Spinal cord (tissue), 10 donors: ENCODE measurements around the gene NMS. TPM values are rescaled to one million over a fixed set of nuclear protein-coding genes. Genes with fewer than 3 reads are reported as not detected.

Experiments
- DNase-seq, 6 donors: peaks; one replicate each; pipeline versions ENCODE4 v3.0.0 to v3.0.0-alpha.2; 2013 to 2015; ENCODE audit warnings: low spot score in 6 of 6, low read depth in 4 of 6
- H3K27ac ChIP-seq: one replicate; pipeline ENCODE4 v1.5.1; 2013; ENCODE audit warnings: low read depth, low read length, control low read depth
- H3K27me3 ChIP-seq: one replicate; pipeline ENCODE4 v1.6.1; 2013; ENCODE audit warnings: low read length; ENCODE audit not compliant: control insufficient read depth, insufficient read depth
- H3K36me3 ChIP-seq: one replicate; pipeline ENCODE4 v1.6.1; 2013; ENCODE audit warnings: low read length; ENCODE audit not compliant: control insufficient read depth, insufficient read depth
- H3K4me1 ChIP-seq: one replicate; pipeline ENCODE4 v1.6.1; 2013; ENCODE audit warnings: low read length; ENCODE audit not compliant: control insufficient read depth, insufficient read depth
- H3K4me3 ChIP-seq: one replicate; pipeline ENCODE4 v1.5.1; 2013; ENCODE audit warnings: low read depth, low read length, control low read depth
- H3K9me3 ChIP-seq: one replicate; pipeline ENCODE4 v1.6.1; 2013; ENCODE audit warnings: low read length; ENCODE audit not compliant: control insufficient read depth, insufficient read depth
- WGBS: methylation state at CpG from one replicate; pipeline ENCODE4 v1.1.5; 2013; ENCODE audit warnings: missing lambda C conversion rate; ENCODE audit not compliant: insufficient coverage; 5-methylcytosine and 5-hydroxymethylcytosine counted together
- polyA plus RNA-seq, 2 donors: library from polyadenylated mRNA; unstranded; fragments of 120-200 nt; gene quantifications; one replicate each; pipeline ENCODE4 v1.2.1, GENCODE V29; 2013; ENCODE audit not compliant: insufficient read length in 2 of 2
- total RNA-seq, 2 donors: library from RNA; depleted of rRNA in 1 of 2; stranded (reverse); fragments of 120-200 nt in 1 of 2; fragments of >200 nt in 1 of 2; gene quantifications; one replicate each; pipeline versions ENCODE4 v1.2.3 to v1.2.4, GENCODE V29; 2013 to 2014
- donor health status: healthy.

The NMS gene
- total and polyA plus RNA-seq, 4 donors, result 0.44 to 4.0 (median 2.1) TPM

DNA sequence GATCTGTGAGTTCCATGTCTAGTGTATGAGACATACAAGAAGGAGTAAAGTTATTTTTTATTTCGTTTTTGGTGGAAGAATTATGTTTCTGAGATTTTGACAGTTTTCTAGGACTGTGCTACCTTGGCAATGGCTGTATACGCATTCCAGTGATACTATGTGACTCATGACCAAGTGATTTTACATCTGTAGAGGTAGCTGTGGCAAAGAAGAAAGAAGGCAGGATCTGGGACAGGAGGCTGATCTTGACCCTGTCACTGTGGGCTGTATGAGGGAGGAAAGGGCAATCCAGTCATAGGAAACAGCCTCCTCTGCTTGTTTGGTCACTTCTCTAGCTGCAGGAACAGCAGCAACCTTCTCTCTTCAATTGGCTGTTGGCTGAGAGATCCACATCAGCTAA lies 48.5 kb downstream of the NMS start:
- H3K27me3 ChIP-seq, result no peaks in the 10 kb centered on the region
- no peak for DNase-seq
- H3K4me3 ChIP-seq, result no peak overlapping the region
- no peak overlapping the region for H3K27ac ChIP-seq
- no peaks in the 10 kb centered on the region for H3K4me1 ChIP-seq
- no peaks in the 10 kb centered on the region for H3K9me3 ChIP-seq
- 76% methylated on average over 2 of the region's 2 CpGs for WGBS
- H3K36me3 ChIP-seq, result no peaks in the 10 kb centered on the region

DNA sequence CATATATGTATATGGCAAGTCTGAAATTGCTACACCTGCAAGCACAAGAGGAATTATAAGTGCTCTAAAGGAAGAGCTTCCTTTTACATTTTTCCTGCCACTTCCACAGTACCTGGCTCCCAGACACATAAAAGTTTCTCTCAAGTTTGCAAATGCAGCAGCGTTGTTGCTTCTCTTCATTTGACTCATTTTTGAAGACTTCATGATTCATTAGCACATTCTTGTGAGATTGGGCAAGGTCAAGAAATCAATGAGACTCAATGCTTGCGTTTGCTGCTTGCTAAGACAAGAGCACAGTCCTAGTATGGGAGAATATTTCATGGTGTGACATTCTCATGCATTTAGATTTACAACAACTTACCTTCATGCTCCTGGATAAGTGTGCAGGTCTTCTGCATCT lies 49.9 kb downstream of the NMS start:
- Histone ChIP-seq H3K36me3 (no peaks in the 10 kb centered on the region), H3K4me3 (no peak overlapping the region), H3K4me1 (no peaks in the 10 kb centered on the region), H3K27ac (no peak overlapping the region), H3K9me3 (no peaks in the 10 kb centered on the region), H3K27me3 (no peaks in the 10 kb centered on the region)
- 100% methylated on average over 1 of the region's 2 CpGs for WGBS
- DNase-seq, result no peak

DNA sequence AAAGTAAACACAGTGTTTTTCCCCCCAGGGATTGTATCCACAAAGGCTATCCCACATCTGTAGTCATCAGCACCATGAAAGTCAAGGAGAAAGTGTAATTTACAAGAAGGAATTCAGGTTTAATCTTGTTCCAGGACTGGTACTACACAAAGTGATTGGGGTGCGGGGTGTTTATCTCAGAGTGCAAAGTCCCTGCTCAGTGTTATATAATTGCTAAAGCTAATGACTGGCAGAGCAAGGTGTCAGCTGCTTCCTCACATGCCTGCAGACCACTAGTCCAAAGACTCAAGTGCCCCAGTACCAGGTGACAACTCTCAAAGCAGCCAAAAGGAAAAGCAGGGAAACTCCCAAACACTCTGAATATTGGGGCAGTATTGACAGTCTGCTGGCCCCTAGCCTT lies 52.1 kb downstream of the NMS start:
- WGBS, result 86% methylated on average over 1 of the region's 1 CpG
- Histone ChIP-seq H3K27me3 (no peaks in the 10 kb centered on the region), H3K27ac (no peak overlapping the region), H3K4me1 (no peaks in the 10 kb centered on the region), H3K9me3 (no peaks in the 10 kb centered on the region), H3K36me3 (no peaks in the 10 kb centered on the region), H3K4me3 (no peak overlapping the region)
- no peak for DNase-seq

DNA sequence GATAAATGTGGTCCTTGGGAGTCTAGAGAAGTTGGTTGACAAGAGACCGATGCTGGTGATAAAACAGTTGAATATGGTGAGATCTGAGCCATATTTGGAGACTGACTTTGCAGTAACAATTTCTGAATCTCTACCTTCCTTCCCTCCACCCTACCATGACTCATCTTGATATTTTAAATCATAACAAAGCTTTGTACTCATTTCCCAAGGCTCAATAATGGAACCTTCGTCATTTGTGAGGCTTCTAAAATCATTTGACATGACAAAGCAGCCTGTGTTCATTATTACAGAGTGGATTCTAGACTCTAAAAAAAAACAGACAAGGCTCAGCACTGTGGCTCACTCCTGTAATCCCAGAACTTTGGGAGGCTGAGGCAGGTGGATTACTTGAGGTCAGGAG lies 54.0 kb downstream of the NMS start:
- Histone ChIP-seq H3K9me3 (no peaks in the 10 kb centered on the region), H3K4me1 (no peaks in the 10 kb centered on the region), H3K4me3 (no peak overlapping the region), H3K36me3 (no peaks in the 10 kb centered on the region), H3K27ac (no peak overlapping the region), H3K27me3 (no peaks in the 10 kb centered on the region)
- WGBS, result no CpG with 5 or more reads among the region's 2 CpGs
- no peak for DNase-seq

DNA sequence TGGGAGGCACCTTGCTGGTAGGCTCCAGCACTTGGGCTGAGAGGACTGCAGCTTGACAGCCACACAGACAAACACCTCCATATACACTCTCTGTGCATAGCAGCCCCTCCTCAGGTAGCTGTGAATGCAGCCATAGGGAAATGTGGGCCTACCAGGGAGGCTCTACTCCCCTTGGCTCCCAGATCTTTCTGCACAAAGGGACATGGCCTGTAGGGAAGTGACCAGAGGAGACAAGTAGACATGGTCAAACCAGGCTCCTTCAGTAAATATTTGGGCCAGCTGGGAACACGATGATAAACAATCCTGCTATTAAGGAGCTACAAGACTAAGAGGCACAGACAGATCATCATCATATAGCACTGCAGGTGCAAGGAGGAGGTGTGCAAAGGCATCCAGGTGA lies 56.6 kb downstream of the NMS start:
- Histone ChIP-seq H3K4me3 (no peak overlapping the region), H3K36me3 (no peaks in the 10 kb centered on the region), H3K27ac (no peak overlapping the region), H3K9me3 (no peaks in the 10 kb centered on the region), H3K27me3 (no peaks in the 10 kb centered on the region), H3K4me1 (no peaks in the 10 kb centered on the region)
- DNase-seq, result no peak
- 0% methylated on average over 1 of the region's 1 CpG for WGBS

GRCh38 chr2:100527440-100528015 lies 57.2 kb downstream of the NMS start:
- H3K27me3 ChIP-seq, result no peaks in the 10 kb centered on the region
- H3K27ac ChIP-seq, result no peak overlapping the region
- H3K4me1 ChIP-seq, result no peaks in the 10 kb centered on the region
- WGBS, result 79% methylated on average over 5 of the region's 7 CpGs
- no peak overlapping the region for H3K4me3 ChIP-seq
- no peaks in the 10 kb centered on the region for H3K36me3 ChIP-seq
- no peaks in the 10 kb centered on the region for H3K9me3 ChIP-seq
- peak in 1 of 6 donors; percentile 6 for DNase-seq

- no peak overlapping the region for H3K27ac ChIP-seq
- H3K4me1 ChIP-seq, result no peaks in the 10 kb centered on the region
- WGBS, result 96% methylated on average over 5 of the region's 8 CpGs
- H3K4me3 ChIP-seq, result no peak overlapping the region
- no peaks in the 10 kb centered on the region for H3K9me3 ChIP-seq
- no peaks in the 10 kb centered on the region for H3K27me3 ChIP-seq
- DNase-seq, result no peak
- H3K36me3 ChIP-seq, result no peaks in the 10 kb centered on the region
These were observed 58.9 kb downstream of the NMS start for GRCh38 chr2:100529176-100529575.

- Histone ChIP-seq H3K4me3 (no peak overlapping the region), H3K4me1 (no peaks in the 10 kb centered on the region), H3K9me3 (no peaks in the 10 kb centered on the region), H3K27ac (no peak overlapping the region), H3K36me3 (no peaks in the 10 kb centered on the region), H3K27me3 (no peaks in the 10 kb centered on the region)
- 87% methylated on average over 5 of the region's 6 CpGs for WGBS
- DNase-seq, result no peak
These were observed 59.6 kb downstream of the NMS start for GRCh38 chr2:100529900-100530299.

Other genes starting within 250 kb of the NMS start
- 10 to 100 TPM; 17.0 to 60.1 TPM for gene LONRF2, start 148.0 kb upstream of the NMS start, total RNA-seq
- gene LONRF2, start 148.0 kb upstream of the NMS start, polyA plus RNA-seq, result 10 to 100 TPM; 35.1 to 42.2 TPM
- gene CHST10, start 52.8 kb upstream of the NMS start, total RNA-seq, result 10 to 100 TPM; 33.1 to 34.8 TPM
- gene CHST10, start 52.8 kb upstream of the NMS start, polyA plus RNA-seq, result 10 to 100 TPM; 41.6 to 45.3 TPM
- gene PDCL3, start 92.5 kb downstream of the NMS start, total RNA-seq, result 10 to 100 TPM; 13.7 to 15.4 TPM
- 10 to 100 TPM; 26.5 to 28.6 TPM for gene PDCL3, start 92.5 kb downstream of the NMS start, polyA plus RNA-seq